ENCODE data around the gene COP1.

DNA sequence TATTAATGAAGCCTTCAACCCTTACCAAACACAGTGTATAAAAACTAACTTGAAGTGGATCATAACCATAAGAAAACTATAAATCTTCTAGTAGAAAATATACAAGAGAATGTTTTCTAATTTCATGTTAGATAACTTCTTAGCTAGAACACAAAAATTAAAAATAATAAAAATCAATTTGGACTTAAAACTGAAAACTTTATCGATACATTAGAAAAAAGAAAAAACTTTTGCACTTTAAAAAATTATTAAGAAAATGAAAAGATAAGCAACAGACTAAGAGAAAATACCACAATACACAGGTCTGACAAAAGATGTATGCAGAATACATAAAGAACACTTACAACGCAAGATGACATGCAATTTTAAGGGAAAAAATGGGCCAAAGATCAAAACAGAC is 8.7 kb downstream of the COP1 start:
- TF ChIP-seq, protein P1, sequence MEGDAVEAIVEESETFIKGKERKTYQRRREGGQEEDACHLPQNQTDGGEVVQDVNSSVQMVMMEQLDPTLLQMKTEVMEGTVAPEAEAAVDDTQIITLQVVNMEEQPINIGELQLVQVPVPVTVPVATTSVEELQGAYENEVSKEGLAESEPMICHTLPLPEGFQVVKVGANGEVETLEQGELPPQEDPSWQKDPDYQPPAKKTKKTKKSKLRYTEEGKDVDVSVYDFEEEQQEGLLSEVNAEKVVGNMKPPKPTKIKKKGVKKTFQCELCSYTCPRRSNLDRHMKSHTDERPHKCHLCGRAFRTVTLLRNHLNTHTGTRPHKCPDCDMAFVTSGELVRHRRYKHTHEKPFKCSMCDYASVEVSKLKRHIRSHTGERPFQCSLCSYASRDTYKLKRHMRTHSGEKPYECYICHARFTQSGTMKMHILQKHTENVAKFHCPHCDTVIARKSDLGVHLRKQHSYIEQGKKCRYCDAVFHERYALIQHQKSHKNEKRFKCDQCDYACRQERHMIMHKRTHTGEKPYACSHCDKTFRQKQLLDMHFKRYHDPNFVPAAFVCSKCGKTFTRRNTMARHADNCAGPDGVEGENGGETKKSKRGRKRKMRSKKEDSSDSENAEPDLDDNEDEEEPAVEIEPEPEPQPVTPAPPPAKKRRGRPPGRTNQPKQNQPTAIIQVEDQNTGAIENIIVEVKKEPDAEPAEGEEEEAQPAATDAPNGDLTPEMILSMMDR (IDR thresholded peaks at IDR 0.05), result no peak
- no peak for TF ChIP-seq EZH2 (IDR thresholded peaks at IDR 0.05; ENCODE audit: borderline replicate concordance, insufficient read depth, low read depth, low read length, poor library complexity, severe bottlenecking)
